Measurements from ENCODE around the gene LRRK1.

DNA sequence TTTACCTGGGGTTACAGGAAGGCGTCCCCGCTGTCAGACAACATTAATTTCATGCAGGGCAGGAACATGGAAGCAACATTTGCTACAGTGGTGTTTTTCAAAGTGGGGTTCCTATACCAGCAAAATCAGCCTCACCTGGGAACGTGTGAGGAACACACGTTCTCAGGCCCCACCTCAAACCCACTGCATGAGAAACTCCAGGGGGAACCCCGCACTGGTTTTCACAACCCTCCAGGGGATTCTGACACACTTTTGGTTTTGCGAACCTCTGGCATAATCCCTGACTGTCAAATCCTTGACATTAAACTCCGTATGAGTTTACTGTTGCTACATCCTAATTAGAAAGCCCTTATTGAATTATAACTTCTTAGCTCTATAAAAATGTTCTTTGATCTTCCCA, 127.7 kb downstream of the LRRK1 start:
- TF ChIP-seq POLR2AphosphoS5 (IDR thresholded peaks at IDR 0.05; ENCODE audit: low read depth, low read length) (no peak), TAF1 (IDR thresholded peaks at IDR 0.05; ENCODE audit: borderline replicate concordance, insufficient read depth, low read length) (no peak), FOXP2 (optimal IDR thresholded peaks at IDR 0.05; ENCODE audit: borderline replicate concordance, extremely low read depth, extremely low read length, insufficient read depth) (no peak), SIN3A (IDR thresholded peaks at IDR 0.05; ENCODE audit: borderline replicate concordance, insufficient read depth, low read length) (no peak)
